Measurements from ENCODE around the gene MAGEB6.

Gene MAGEB6

DNA sequence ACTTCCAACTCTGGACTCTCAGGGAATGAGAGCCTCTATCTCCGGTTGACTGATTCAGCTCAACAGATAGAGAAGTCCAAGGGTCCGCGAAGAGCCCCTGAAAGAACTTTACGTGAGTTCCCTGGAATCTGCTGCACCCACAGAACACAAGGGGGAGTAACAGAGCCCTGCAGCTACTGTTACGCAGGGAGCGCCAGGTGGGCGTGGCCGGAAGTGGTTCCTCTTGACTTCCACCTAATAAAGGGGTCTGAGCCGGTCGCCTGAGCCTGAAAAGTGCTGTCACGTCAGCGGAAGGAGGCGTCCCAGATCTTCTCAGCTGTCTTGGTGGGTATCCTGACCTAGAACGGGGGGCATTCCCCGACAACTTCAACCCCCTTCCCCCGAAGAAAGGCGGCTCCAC is at the start of gene MAGEB6:
Gene MAGEB6 (plus strand): TSS at position 237 of the 400 bp plus-strand sequence. CDS start 1,407 bp downstream, outside the sequence.
- no peak for TF ChIP-seq CEBPB (IDR thresholded peaks at IDR 0.05)
- TF ChIP-seq TCF12 (IDR thresholded peaks at IDR 0.05; ENCODE audit: low read depth) = no peak
- TF ChIP-seq FOXM1 (IDR thresholded peaks at IDR 0.05; ENCODE audit: borderline replicate concordance, low read depth) = no peak
- no peak for TF ChIP-seq CREB1 (IDR thresholded peaks at IDR 0.05; ENCODE audit: low read depth)
- no peak for TF ChIP-seq TAF1 (IDR thresholded peaks at IDR 0.05; ENCODE audit: low read depth)
- TF ChIP-seq RAD21 (IDR thresholded peaks at IDR 0.05; ENCODE audit: low read depth) = no peak
- no peak for TF ChIP-seq EGR1 (IDR thresholded peaks at IDR 0.05)
- TF ChIP-seq, protein P1, sequence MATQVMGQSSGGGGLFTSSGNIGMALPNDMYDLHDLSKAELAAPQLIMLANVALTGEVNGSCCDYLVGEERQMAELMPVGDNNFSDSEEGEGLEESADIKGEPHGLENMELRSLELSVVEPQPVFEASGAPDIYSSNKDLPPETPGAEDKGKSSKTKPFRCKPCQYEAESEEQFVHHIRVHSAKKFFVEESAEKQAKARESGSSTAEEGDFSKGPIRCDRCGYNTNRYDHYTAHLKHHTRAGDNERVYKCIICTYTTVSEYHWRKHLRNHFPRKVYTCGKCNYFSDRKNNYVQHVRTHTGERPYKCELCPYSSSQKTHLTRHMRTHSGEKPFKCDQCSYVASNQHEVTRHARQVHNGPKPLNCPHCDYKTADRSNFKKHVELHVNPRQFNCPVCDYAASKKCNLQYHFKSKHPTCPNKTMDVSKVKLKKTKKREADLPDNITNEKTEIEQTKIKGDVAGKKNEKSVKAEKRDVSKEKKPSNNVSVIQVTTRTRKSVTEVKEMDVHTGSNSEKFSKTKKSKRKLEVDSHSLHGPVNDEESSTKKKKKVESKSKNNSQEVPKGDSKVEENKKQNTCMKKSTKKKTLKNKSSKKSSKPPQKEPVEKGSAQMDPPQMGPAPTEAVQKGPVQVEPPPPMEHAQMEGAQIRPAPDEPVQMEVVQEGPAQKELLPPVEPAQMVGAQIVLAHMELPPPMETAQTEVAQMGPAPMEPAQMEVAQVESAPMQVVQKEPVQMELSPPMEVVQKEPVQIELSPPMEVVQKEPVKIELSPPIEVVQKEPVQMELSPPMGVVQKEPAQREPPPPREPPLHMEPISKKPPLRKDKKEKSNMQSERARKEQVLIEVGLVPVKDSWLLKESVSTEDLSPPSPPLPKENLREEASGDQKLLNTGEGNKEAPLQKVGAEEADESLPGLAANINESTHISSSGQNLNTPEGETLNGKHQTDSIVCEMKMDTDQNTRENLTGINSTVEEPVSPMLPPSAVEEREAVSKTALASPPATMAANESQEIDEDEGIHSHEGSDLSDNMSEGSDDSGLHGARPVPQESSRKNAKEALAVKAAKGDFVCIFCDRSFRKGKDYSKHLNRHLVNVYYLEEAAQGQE (IDR thresholded peaks at IDR 0.05; ENCODE audit: low read depth) = no peak
- no peak for TF ChIP-seq YY1 (IDR thresholded peaks at IDR 0.05; ENCODE audit: low read depth)
- no peak for TF ChIP-seq TEAD4 (IDR thresholded peaks at IDR 0.05)
- TF ChIP-seq EP300 (IDR thresholded peaks at IDR 0.05; ENCODE audit: borderline replicate concordance) = no peak
- no peak for TF ChIP-seq NFIC (IDR thresholded peaks at IDR 0.05)
- TF ChIP-seq ZBTB7A (IDR thresholded peaks at IDR 0.05; ENCODE audit: low read depth) = no peak
- TF ChIP-seq, protein P2, sequence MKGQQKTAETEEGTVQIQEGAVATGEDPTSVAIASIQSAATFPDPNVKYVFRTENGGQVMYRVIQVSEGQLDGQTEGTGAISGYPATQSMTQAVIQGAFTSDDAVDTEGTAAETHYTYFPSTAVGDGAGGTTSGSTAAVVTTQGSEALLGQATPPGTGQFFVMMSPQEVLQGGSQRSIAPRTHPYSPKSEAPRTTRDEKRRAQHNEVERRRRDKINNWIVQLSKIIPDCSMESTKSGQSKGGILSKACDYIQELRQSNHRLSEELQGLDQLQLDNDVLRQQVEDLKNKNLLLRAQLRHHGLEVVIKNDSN (IDR thresholded peaks at IDR 0.05) = no peak
- TF ChIP-seq, protein P3, sequence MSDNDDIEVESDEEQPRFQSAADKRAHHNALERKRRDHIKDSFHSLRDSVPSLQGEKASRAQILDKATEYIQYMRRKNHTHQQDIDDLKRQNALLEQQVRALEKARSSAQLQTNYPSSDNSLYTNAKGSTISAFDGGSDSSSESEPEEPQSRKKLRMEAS (IDR thresholded peaks at IDR 0.05) = no peak

GRCh38 chrX:26146024-26146423 is 46.2 kb upstream of the MAGEB6 start:
- TF ChIP-seq EP300 (IDR thresholded peaks at IDR 0.05; ENCODE audit: borderline replicate concordance) (no peak), ZBTB7A (IDR thresholded peaks at IDR 0.05; ENCODE audit: low read depth) (no peak), TEAD4 (IDR thresholded peaks at IDR 0.05) (no peak), EGR1 (IDR thresholded peaks at IDR 0.05) (no peak), NFIC (IDR thresholded peaks at IDR 0.05) (no peak), YY1 (IDR thresholded peaks at IDR 0.05; ENCODE audit: low read depth) (no peak), TAF1 (IDR thresholded peaks at IDR 0.05; ENCODE audit: low read depth) (no peak), CREB1 (IDR thresholded peaks at IDR 0.05; ENCODE audit: low read depth) (no peak), RAD21 (IDR thresholded peaks at IDR 0.05; ENCODE audit: low read depth) (no peak)
- TF ChIP-seq, protein P3 (IDR thresholded peaks at IDR 0.05) = no peak

GRCh38 chrX:26160301-26160700 is 31.9 kb upstream of the MAGEB6 start, which contains the start of gene MAGEB6B:
Gene MAGEB6B (plus strand): TSS chrX:26160601. CDS start chrX:26160601, 0 bp downstream.
- TF ChIP-seq EP300 (IDR thresholded peaks at IDR 0.05; ENCODE audit: borderline replicate concordance) (no peak), ZBTB7A (IDR thresholded peaks at IDR 0.05; ENCODE audit: low read depth) (no peak), CREB1 (IDR thresholded peaks at IDR 0.05; ENCODE audit: low read depth) (no peak), RAD21 (IDR thresholded peaks at IDR 0.05; ENCODE audit: low read depth) (no peak), TAF1 (IDR thresholded peaks at IDR 0.05; ENCODE audit: low read depth) (no peak), YY1 (IDR thresholded peaks at IDR 0.05; ENCODE audit: low read depth) (no peak), NFIC (IDR thresholded peaks at IDR 0.05) (no peak)
- TF ChIP-seq, protein P2 (IDR thresholded peaks at IDR 0.05) = no peak
- TF ChIP-seq, protein P1 (IDR thresholded peaks at IDR 0.05; ENCODE audit: low read depth) = no peak
- TF ChIP-seq, protein P3 (IDR thresholded peaks at IDR 0.05) = no peak

GRCh38 chrX:26203561-26203960 is 11.3 kb downstream of the MAGEB6 start:
- no peak for TF ChIP-seq CEBPB (IDR thresholded peaks at IDR 0.05)
- TF ChIP-seq, protein P1 (IDR thresholded peaks at IDR 0.05; ENCODE audit: low read depth) = no peak
- no peak for TF ChIP-seq YY1 (IDR thresholded peaks at IDR 0.05; ENCODE audit: low read depth)
- no peak for TF ChIP-seq TAF1 (IDR thresholded peaks at IDR 0.05; ENCODE audit: low read depth)

Data from Ishikawa (cell line).